Mesothelial cell of epicardium (in vitro differentiated cells): ENCODE measurements around the gene TMEM44. TPM values are rescaled to one million over a fixed set of nuclear protein-coding genes. Genes with fewer than 3 reads are reported as not detected.

ENCODE experiments used
- DNase-seq, 2 experiments: peaks; one replicate each; pipeline ENCODE4 v3.0.0; 2021; ENCODE audit warnings: low spot score in 2 of 2; ENCODE audit not compliant: unreplicated experiment in 2 of 2
- H3K27ac Mint-ChIP-seq: 2 replicates; pipeline ENCODE4 v1.8.0; 2021; ENCODE audit warnings: mixed read lengths
- H3K27me3 Mint-ChIP-seq: 2 replicates; pipeline ENCODE4 v1.8.0; 2021; ENCODE audit warnings: low read depth, mixed read lengths
- H3K36me3 Mint-ChIP-seq: 2 replicates; pipeline ENCODE4 v1.8.0; 2021; ENCODE audit warnings: mixed read lengths
- H3K4me1 Mint-ChIP-seq: 2 replicates; pipeline ENCODE4 v1.8.0; 2021; ENCODE audit warnings: mixed read lengths
- H3K4me3 Mint-ChIP-seq: 2 replicates; pipeline ENCODE4 v1.8.0; 2021; ENCODE audit warnings: mild to moderate bottlenecking, moderate library complexity, mixed read lengths
- H3K9me3 Mint-ChIP-seq: 2 replicates; pipeline ENCODE4 v1.8.0; 2021; ENCODE audit warnings: mixed read lengths
- total RNA-seq: library from RNA; stranded (reverse); gene quantifications from 3 replicates; pipeline ENCODE4 v1.2.1, GENCODE V29; 2021
- TF ChIP-seq, protein P1 (sequence below): fragments of 200-600 bp; sonication (generic); IDR thresholded peaks from one replicate; pipeline ENCODE4 v1.5.0; 2021; ENCODE audit warnings: antibody characterized with exemption; ENCODE audit not compliant: unreplicated experiment

TMEM44 gene
- total RNA-seq, 1 donor from 2014 or later = 27.9 TPM

DNA sequence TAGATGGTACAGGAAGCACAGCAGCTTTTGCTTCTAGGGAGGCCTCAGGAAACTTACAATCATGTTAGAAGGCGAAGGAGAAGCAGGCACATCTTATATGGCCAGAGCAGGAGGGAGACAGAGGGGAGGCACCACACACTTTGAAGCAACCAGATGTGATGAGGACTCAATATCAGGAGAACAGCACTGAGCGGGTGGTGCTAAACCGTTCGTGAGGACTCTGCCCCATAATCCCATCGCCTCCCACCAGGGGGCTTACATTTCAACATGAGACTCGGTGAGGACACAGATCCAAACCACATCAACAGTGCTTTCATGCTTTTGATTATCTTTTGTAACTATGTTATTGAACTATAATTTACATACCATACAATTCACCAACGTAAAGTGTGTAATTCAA, 7.6 kb upstream of the TMEM44 start:
- TF ChIP-seq, protein P1, sequence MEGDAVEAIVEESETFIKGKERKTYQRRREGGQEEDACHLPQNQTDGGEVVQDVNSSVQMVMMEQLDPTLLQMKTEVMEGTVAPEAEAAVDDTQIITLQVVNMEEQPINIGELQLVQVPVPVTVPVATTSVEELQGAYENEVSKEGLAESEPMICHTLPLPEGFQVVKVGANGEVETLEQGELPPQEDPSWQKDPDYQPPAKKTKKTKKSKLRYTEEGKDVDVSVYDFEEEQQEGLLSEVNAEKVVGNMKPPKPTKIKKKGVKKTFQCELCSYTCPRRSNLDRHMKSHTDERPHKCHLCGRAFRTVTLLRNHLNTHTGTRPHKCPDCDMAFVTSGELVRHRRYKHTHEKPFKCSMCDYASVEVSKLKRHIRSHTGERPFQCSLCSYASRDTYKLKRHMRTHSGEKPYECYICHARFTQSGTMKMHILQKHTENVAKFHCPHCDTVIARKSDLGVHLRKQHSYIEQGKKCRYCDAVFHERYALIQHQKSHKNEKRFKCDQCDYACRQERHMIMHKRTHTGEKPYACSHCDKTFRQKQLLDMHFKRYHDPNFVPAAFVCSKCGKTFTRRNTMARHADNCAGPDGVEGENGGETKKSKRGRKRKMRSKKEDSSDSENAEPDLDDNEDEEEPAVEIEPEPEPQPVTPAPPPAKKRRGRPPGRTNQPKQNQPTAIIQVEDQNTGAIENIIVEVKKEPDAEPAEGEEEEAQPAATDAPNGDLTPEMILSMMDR = no peak
- no peaks in the 10 kb centered on the region for H3K9me3 Mint-ChIP-seq
- no peaks in the 10 kb centered on the region for H3K27me3 Mint-ChIP-seq
- H3K27ac Mint-ChIP-seq = no peak overlapping the region
- no peak for DNase-seq
- H3K4me3 Mint-ChIP-seq = no peak overlapping the region
- H3K4me1 Mint-ChIP-seq = no peaks in the 10 kb centered on the region
- H3K36me3 Mint-ChIP-seq = peaks cover 35% of the 10 kb centered on the region

DNA sequence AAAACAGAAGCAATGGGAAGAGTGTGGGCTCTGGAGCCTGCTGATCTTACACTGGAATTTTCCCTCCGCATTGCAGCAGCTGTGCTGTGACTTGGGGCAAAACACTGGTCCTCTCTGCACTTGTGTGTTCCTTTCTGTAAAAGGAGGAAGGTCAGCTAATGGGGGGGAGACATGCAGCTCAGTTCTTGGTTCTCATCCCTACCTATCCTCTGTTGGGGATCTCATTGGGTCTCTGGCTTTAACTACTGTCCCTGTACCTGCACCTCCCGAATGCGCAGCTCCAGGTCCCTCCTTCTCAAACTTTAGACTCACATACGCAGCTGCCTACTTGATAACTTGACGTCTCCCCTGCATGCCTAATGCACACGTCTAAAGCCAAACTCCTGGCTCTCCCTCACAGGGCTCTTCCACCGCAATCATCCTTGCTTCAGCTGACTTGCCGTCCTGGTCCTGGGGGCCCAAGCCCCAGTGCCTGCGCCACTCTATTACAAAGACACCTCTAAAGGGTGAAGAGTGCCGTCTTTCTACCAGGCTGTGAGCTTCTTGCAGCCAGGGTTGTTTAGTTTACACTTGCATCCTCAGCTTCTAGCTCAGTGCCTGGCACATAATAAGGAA, 5.9 kb upstream of the TMEM44 start:
- H3K36me3 Mint-ChIP-seq = peaks cover 23% of the 10 kb centered on the region
- H3K9me3 Mint-ChIP-seq = no peaks in the 10 kb centered on the region
- H3K4me3 Mint-ChIP-seq = no peak overlapping the region
- DNase-seq = no peak
- no peak overlapping the region for H3K27ac Mint-ChIP-seq
- no peaks in the 10 kb centered on the region for H3K27me3 Mint-ChIP-seq
- TF ChIP-seq, protein P1 = no peak
- no peaks in the 10 kb centered on the region for H3K4me1 Mint-ChIP-seq

DNA sequence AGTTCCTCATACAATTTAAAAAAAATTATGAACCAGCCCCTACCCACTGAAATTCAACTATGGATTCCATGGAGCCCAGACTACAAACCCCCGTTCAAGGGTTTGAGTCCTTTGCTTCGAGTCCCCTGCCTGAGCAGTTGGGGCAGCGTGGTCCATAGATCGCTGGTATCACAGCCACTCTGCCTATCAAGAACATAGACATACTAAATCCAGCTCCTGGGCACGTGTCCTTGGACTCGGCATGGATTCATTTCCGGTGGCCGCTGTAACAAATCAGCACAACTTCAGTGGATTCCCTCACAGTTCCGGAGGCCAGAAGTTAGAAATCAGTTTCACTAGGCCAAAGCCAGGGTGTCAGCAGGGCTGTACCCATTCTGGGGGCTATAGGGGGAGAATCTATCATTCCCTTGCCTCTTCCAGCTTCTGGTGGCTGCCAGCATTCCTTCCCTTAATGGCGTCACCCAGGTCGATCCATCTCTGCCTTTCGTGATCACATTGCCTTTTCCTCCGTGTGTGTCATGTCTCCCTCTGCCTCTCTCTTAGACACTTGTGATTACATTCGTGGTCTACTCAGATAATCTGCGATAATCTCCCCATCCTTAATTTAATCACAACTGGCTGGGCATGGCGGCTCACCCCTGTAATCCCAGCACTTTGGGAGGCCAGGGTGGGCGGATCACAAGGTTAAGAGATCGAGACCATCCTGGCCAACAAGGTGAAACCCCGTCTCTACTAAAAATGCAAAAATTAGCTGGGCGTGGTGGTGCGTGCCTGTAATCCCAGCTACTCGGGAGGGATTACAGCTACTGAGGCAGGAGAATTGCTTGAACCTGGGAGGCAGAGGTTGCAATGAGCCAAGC, 4.6 kb upstream of the TMEM44 start:
- Mint-ChIP-seq H3K9me3 (no peaks in the 10 kb centered on the region), H3K4me1 (no peaks in the 10 kb centered on the region), H3K4me3 (no peak overlapping the region), H3K36me3 (peaks cover 15% of the 10 kb centered on the region), H3K27me3 (no peaks in the 10 kb centered on the region), H3K27ac (peak overlapping the region; percentile 47)
- TF ChIP-seq, protein P1 = no peak
- DNase-seq = no peak

DNA sequence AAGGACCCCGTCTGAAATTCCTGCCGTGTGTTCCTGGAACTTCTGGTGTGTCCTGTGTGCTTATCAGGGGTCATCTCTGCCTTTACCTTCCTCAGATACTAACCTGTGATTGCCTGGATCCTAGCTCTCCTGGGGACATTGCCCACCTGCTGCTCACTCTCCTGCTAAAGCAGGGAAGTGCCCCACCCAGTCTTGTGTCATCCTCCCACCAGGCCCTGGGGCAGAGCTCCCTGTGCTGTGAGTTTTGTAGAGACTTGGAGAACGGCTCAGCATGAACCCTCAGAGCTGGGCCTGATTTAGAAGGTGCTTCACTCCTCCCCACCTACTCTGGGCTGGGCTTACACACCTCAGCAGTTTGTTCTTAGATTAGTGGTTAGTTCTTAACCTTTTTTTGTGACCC, 3.8 kb upstream of the TMEM44 start:
- no peak overlapping the region for H3K4me3 Mint-ChIP-seq

DNA sequence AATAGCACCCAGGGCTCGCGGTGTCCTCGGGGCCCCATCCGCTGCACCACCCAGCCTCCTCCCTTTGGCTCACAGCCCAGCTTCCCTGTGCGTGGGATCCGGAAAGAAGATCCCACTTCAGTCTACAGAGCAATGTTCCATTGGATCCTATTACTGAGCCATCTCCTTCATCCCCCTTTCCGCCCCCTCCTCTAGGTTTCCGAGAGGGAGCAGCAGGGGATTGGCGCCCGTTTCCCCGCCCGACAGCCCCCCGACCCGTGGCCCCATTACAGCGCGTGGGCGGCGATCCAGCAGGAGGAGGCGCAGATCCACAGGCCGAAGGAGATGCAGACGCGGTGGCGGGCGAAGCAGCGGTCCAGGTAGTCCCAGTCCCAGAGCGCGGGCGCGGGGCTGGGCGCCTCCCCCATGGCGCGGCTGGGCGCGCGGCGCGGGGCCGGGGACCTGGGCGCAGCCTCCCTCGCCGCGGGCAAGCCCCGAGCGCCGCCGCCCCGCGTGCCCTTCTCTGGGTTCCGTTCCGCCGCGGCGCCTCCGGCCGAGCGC, 340 bp downstream of the TMEM44 start:
- no peak overlapping the region for H3K27ac Mint-ChIP-seq
- H3K27me3 Mint-ChIP-seq = no peaks in the 10 kb centered on the region
- H3K4me3 Mint-ChIP-seq = peak overlapping the region; percentile 81
- no peaks in the 10 kb centered on the region for H3K4me1 Mint-ChIP-seq
- H3K36me3 Mint-ChIP-seq = peaks cover 17% of the 10 kb centered on the region
- H3K9me3 Mint-ChIP-seq = no peaks in the 10 kb centered on the region
- TF ChIP-seq, protein P1 = no peak
- DNase-seq = peak in 1 of 2 experiments; percentile 56

More for the DNA sequence above, 3.8 kb upstream of the TMEM44 start:
- peaks cover 12% of the 10 kb centered on the region for H3K36me3 Mint-ChIP-seq
- no peaks in the 10 kb centered on the region for H3K27me3 Mint-ChIP-seq
- TF ChIP-seq, protein P1 = no peak
- no peak for DNase-seq
- no peaks in the 10 kb centered on the region for H3K4me1 Mint-ChIP-seq
- peak overlapping the region; percentile 47 for H3K27ac Mint-ChIP-seq
- no peaks in the 10 kb centered on the region for H3K9me3 Mint-ChIP-seq
